Small intestine (tissue), 7 donors: Measurements from ENCODE around the gene PTGIS. TPM values are rescaled to one million over a fixed set of nuclear protein-coding genes. Genes with fewer than 3 reads are reported as not detected.

ENCODE experiments used
- DNase-seq, 2 donors: peaks; one replicate each; pipeline versions ENCODE4 v3.0.0 to v3.0.0-alpha.2; 2013
- FAIRE-seq: peaks from 2 replicates; lab custom pipeline; 2012; peaks lifted over from hg19 to GRCh38; lab: Jason Lieb, UNC
- H3K27ac ChIP-seq, 3 donors: one replicate each; pipeline ENCODE4 v1.5.1; 2013; ENCODE audit warnings: low read length in 2 of 3, mild to moderate bottlenecking in 2 of 3, control low read depth in 1 of 3, inconsistent platforms in 1 of 3, low read depth in 1 of 3, moderate library complexity in 1 of 3
- H3K27me3 ChIP-seq, 3 donors: one replicate each; pipeline ENCODE4 v1.6.1; 2013; ENCODE audit warnings: low read length in 3 of 3, inconsistent platforms in 1 of 3; ENCODE audit not compliant: control insufficient read depth in 3 of 3, insufficient read depth in 3 of 3
- H3K36me3 ChIP-seq, 3 donors: one replicate each; pipeline ENCODE4 v1.6.1; 2013; ENCODE audit warnings: low read length in 3 of 3, inconsistent platforms in 1 of 3, low read depth in 1 of 3, mild to moderate bottlenecking in 1 of 3, moderate library complexity in 1 of 3; ENCODE audit not compliant: control insufficient read depth in 3 of 3, insufficient read depth in 2 of 3
- H3K4me1 ChIP-seq, 3 donors: one replicate each; pipeline ENCODE4 v1.6.1; 2013; ENCODE audit warnings: low read length in 2 of 3, inconsistent platforms in 1 of 3, low read depth in 1 of 3, mild to moderate bottlenecking in 1 of 3, moderate library complexity in 1 of 3; ENCODE audit not compliant: control insufficient read depth in 3 of 3, insufficient read depth in 2 of 3
- H3K4me3 ChIP-seq, 3 donors: one replicate each; pipeline ENCODE4 v1.5.1; 2013; ENCODE audit warnings: low read length in 3 of 3, control low read depth in 1 of 3, inconsistent platforms in 1 of 3, low read depth in 1 of 3, mild to moderate bottlenecking in 1 of 3, moderate library complexity in 1 of 3
- H3K9me3 ChIP-seq, 2 donors: one replicate each; pipeline ENCODE4 v1.6.1; 2013; ENCODE audit warnings: low read depth in 1 of 2, low read length in 1 of 2; ENCODE audit not compliant: control insufficient read depth in 2 of 2, insufficient read depth in 1 of 2
- WGBS, 3 donors: extraction: QIAGEN DNeasy Blood & Tissue Kit; methylation state at CpG; one replicate each; pipeline ENCODE4 v1.1.7; 2013; 5-methylcytosine and 5-hydroxymethylcytosine counted together
- polyA plus RNA-seq, 4 donors: library from polyadenylated mRNA; stranded (reverse) in 3 of 4; unstranded in 1 of 4; fragments of 200-250 nt in 3 of 4; fragments of 120-200 nt in 1 of 4; gene quantifications; one replicate each; pipeline versions ENCODE4 v1.2.1 to v1.2.3, GENCODE V29; 2013
- donor health status: healthy with polysubstance abuse.
- donor health status: control.
- donor health status: control.
- donor health status: Bipolar disorder and iron deficiency.
- donor health status: healthy.

The PTGIS gene
- polyA plus RNA-seq, 4 donors: 0.22 to 15.1 (median 4.4) TPM

DNA sequence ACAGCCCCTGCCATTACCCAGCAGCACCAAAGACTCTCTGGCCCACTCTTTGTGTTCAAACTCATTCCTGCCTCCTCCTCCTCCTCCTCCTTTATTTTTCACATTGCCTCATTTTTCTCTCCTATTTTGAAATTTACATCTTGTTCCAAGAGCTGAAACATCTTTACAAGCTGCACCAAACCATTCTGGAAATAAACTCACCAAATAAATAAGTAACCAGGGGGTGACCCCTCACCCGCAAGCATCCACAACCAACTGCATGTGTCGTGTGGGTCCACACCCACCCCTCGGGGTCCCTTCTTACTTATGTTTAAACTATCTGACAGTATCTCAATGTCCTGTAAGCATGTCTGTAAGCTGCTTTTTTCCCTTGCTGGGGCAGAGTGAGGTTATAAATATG is 86.8 kb downstream of the PTGIS start:
- DNase-seq: no peak
- WGBS, 3 donors: 73 to 85% (median 83%) methylated on average over 3 of the region's 3 CpGs
- no peaks in the 10 kb centered on the region for H3K9me3 ChIP-seq
- H3K4me3 ChIP-seq: no peak overlapping the region
- FAIRE-seq: no peak
- no peak overlapping the region for H3K27ac ChIP-seq
- H3K4me1 ChIP-seq: peaks cover 0 to 3% (median 0%) of the 10 kb centered on the region in 3 donors
- H3K27me3 ChIP-seq: peaks cover 3 to 50% (median 5%) of the 10 kb centered on the region in 3 donors
- peaks cover 0 to 2% (median 0%) of the 10 kb centered on the region in 3 donors for H3K36me3 ChIP-seq

DNA sequence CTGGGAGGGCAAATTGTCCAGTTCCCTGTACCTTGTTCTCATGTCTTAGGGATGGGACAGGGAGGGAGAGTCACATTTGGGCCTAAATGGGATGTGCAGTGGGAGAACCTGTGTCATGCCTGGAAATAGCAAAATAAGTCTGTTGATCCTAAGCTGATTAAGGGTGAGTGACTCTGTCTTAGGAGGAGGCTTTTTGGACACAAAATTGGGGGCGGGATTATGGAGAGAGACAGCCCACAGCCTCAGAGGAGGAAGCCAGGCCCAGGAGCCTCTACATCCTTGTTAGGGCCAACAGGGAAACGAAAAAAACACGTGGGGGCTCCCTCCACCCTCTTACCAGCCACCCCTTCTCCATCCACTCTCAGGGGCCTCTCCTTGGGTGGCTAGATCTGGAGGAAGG is 87.7 kb downstream of the PTGIS start:
- H3K9me3 ChIP-seq: no peaks in the 10 kb centered on the region
- no peak for DNase-seq
- FAIRE-seq: no peak
- H3K36me3 ChIP-seq: peaks cover 0 to 2% (median 0%) of the 10 kb centered on the region in 3 donors
- WGBS, 3 donors: 29 to 63% (median 56%) methylated on average over 3 of the region's 3 CpGs
- peaks cover 3 to 41% (median 10%) of the 10 kb centered on the region in 3 donors for H3K27me3 ChIP-seq
- no peak overlapping the region for H3K27ac ChIP-seq
- H3K4me1 ChIP-seq: peaks cover 0 to 3% (median 0%) of the 10 kb centered on the region in 3 donors
- H3K4me3 ChIP-seq: no peak overlapping the region

DNA sequence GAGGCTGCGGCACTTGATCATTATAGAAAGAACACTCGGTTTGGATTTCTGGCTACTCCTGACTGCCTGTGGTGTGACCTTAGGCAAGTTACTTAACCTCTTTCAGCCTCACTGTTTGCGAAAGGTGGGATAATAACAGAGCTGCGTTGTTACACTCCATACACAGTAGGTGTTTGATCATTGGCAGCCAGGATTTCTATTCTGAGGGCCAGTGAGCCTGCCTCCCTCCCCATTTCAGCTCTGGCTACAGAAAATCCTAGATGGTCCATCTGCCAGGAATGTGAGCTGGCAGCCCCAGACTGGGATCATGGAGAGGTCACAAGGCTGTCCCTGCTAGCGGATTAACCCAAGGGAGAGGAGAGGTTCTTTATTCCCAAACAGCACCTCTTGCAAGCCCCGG is 88.2 kb downstream of the PTGIS start:
- 55 to 63% (median 61%) methylated on average over 6 of the region's 6 CpGs for WGBS, 3 donors

DNA sequence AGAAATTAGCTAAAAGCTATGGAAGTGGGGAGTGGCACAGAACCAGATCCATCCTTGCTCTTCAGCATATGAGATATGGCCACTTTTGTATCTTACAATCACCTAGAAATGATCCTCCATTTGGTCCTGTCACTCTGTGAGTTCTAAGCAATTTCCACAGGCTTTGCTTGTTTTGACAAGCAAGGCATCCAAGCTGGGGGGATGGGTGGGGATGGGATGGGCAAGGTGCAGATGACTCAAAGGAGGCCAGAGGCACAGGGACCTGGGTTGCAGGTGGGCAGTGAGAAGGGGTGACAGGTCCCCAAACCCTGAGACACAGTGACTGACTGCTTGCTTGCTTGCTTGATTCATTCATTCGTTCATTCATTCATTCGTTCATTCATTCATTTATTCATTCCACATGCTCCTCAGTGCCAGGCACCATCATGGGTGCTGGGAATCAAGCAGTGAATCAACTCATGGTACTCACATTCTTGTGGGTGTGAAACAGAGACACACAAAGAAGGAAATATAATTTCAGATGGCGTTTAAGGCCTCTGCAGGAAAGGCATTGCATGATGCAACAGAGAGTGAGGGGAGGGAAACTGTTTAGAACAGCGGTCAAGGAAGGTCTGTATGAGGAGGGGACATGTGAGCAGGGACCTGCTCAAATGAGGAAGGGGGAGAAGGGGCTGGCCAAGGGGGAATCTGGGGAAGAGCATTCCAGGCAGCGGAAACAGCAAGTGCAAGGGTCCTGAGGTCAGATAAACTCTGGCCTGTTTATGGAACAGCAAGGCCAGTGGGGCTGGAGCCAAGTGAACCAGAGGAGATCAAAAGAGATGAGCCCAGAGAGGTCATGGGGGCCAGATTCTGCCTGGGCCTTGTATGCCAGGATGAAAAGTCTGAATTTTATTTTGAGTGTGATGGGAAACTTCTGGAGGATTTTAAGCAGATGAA is 88.9 kb downstream of the PTGIS start:
- H3K9me3 ChIP-seq: no peaks in the 10 kb centered on the region
- DNase-seq (no peak), FAIRE-seq (no peak)
- peaks cover 3 to 43% (median 9%) of the 10 kb centered on the region in 3 donors for H3K27me3 ChIP-seq
- WGBS, 3 donors: 73 to 76% (median 75%) methylated on average over 5 of the region's 5 CpGs
- peaks cover 0 to 2% (median 0%) of the 10 kb centered on the region in 3 donors for H3K36me3 ChIP-seq
- H3K27ac ChIP-seq: no peak overlapping the region
- H3K4me1 ChIP-seq: peaks cover 0 to 3% (median 0%) of the 10 kb centered on the region in 3 donors
- no peak overlapping the region for H3K4me3 ChIP-seq

More for the DNA sequence above, 88.2 kb downstream of the PTGIS start:
- FAIRE-seq (no peak), DNase-seq (no peak)
- Histone ChIP-seq H3K27ac (no peak overlapping the region), H3K9me3 (no peaks in the 10 kb centered on the region), H3K27me3 (peaks cover 3 to 40% (median 7%) of the 10 kb centered on the region in 3 donors), H3K4me3 (no peak overlapping the region), H3K36me3 (peaks cover 0 to 2% (median 0%) of the 10 kb centered on the region in 3 donors), H3K4me1 (peaks cover 0 to 3% (median 0%) of the 10 kb centered on the region in 3 donors)

DNA sequence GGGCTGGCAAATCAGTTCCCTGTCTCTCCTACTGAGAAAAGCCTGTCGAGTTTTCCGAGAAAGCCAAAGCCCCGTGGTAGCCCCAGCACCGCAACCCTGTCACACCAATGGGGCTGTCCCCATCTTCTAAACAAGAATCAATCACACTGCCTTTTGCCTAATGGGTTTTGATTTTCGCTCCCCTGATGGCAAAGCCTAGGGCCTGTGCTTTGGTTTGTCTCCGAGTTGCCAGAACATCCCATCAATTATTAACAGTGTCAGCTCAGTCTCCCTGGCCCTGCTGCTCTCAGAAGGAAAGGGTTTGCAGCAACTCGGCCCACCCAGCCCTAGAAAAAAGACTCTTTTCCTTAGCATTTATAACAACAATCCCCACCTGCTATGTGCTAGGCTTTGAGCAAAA is 89.7 kb downstream of the PTGIS start:
- Histone ChIP-seq H3K9me3 (no peaks in the 10 kb centered on the region), H3K36me3 (peaks cover 0 to 2% (median 0%) of the 10 kb centered on the region in 3 donors), H3K4me3 (no peak overlapping the region), H3K27ac (no peak overlapping the region), H3K27me3 (peaks cover 3 to 40% (median 9%) of the 10 kb centered on the region in 3 donors), H3K4me1 (no peaks in the 10 kb centered on the region)
- WGBS, 3 donors: 33 to 46% (median 42%) methylated on average over 7 of the region's 7 CpGs
- FAIRE-seq: no peak
- no peak for DNase-seq

DNA sequence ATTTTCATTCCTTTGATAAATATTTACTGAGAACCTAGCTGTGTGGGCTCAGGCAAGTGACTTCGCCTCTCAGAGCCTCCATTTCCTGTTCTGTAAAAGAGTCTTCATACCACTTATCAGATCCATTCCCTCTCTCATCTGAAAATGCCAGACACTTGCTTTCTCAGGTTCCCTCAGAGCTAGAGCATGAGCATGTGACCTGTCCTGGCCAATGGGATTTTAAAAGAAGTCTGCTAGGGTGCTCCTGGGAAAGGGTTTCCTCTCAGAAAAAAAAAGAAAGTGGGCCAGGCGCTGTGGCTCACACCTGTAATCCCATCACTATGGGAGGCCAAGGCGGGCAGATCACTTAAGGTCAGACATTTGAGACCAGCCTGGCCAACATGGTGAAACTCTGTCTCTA is 90.7 kb downstream of the PTGIS start:
- FAIRE-seq (no peak), DNase-seq (no peak)
- Histone ChIP-seq H3K4me1 (no peaks in the 10 kb centered on the region), H3K9me3 (no peaks in the 10 kb centered on the region), H3K4me3 (no peak overlapping the region), H3K27me3 (peaks cover 2 to 36% (median 9%) of the 10 kb centered on the region in 3 donors), H3K27ac (no peak overlapping the region), H3K36me3 (peaks cover 0 to 2% (median 0%) of the 10 kb centered on the region in 3 donors)
- WGBS, 3 donors: 57 to 74% (median 71%) methylated on average over 3 of the region's 3 CpGs

DNA sequence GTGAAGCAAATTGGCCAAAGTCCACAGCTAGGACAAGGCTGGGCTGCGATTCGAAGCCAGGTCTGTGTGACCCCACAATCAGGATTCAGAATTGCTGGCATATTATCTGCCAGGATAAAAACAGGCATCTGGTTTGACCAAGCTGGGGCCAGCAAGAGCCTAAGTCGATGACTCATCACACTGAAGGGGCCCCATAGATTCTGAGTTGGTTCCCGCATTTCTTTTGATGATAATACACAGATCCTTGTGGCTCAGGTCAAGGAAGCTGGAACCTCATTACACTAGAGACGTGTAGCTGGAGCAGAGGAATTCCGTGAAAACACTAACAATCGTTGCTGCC is 92.0 kb downstream of the PTGIS start:
- no peak for FAIRE-seq

DNA sequence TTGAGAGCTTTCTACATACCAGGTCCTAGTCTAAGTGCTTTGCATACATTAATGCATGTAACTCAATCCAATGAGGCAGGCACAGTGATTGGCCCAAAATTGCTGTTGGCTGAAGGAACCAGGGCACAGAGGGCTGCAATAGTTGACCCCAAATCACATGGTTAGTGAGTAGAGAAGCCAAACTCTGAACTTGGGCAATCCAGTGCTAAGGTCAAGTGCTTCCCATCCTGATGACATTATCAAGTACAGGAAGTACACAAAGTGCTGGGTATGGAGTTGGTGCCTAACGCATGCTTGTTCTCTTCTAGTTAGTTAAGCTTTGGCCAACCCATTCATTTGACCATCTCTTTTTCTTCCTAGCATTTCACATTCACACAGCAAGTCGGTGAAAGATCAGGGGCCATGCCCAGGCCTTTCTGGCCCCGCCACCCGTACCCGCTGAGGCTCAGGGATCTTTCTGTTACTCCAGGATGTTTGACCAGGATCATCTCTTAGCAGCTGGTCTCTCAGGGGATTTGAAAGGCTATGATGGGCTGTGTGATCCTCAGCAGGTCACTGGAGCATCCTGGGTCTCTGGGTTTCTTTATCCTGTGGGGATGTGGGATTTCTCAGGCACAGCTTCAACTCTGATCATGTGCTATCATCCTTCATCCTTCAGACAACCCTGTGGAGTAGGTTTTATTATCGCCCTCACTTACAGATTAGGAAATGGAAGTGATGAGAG is 92.5 kb downstream of the PTGIS start:
- Histone ChIP-seq H3K4me1 (no peaks in the 10 kb centered on the region), H3K9me3 (no peaks in the 10 kb centered on the region), H3K27me3 (peaks cover 0 to 33% (median 8%) of the 10 kb centered on the region in 3 donors), H3K36me3 (no peaks in the 10 kb centered on the region), H3K27ac (no peak overlapping the region), H3K4me3 (no peak overlapping the region)
- DNase-seq (no peak), FAIRE-seq (no peak)
- WGBS, 3 donors: 80 to 87% (median 87%) methylated on average over 6 of the region's 6 CpGs

More for the DNA sequence above, 92.0 kb downstream of the PTGIS start:
- H3K27me3 ChIP-seq: peaks cover 0 to 32% (median 8%) of the 10 kb centered on the region in 3 donors
- no peaks in the 10 kb centered on the region for H3K9me3 ChIP-seq
- H3K27ac ChIP-seq: no peak overlapping the region
- H3K4me3 ChIP-seq: no peak overlapping the region
- no peak for DNase-seq
- WGBS, 3 donors: 26 to 56% (median 36%) methylated on average over 7 of the region's 7 CpGs
- H3K4me1 ChIP-seq: no peaks in the 10 kb centered on the region
- H3K36me3 ChIP-seq: no peaks in the 10 kb centered on the region
